ENCODE data around the gene FAM107B.
"Not testable (repeated sequence)": the region's sequence is repeated elsewhere in the genome, so short reads cannot be mapped to it uniquely, and the experiment has no call there.

DNA sequence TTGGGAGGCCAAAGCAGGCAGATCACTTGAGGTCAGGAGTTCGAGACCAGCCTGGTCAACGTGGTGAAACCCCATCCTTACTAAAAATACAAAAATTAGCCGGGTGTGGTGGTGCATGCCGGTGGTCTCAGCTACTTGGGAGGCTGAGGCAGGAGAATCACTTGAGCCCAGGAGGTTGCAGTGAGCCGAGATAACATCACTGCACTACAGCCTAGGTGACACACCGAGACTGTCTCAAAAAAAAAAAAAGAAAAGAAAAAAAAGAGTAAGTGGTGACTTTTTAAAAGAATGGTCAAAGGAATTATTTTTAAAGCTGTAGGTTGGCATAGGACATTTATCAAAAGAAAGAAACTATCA lies 185.8 kb downstream of the FAM107B start:
- TF ChIP-seq, protein P1, sequence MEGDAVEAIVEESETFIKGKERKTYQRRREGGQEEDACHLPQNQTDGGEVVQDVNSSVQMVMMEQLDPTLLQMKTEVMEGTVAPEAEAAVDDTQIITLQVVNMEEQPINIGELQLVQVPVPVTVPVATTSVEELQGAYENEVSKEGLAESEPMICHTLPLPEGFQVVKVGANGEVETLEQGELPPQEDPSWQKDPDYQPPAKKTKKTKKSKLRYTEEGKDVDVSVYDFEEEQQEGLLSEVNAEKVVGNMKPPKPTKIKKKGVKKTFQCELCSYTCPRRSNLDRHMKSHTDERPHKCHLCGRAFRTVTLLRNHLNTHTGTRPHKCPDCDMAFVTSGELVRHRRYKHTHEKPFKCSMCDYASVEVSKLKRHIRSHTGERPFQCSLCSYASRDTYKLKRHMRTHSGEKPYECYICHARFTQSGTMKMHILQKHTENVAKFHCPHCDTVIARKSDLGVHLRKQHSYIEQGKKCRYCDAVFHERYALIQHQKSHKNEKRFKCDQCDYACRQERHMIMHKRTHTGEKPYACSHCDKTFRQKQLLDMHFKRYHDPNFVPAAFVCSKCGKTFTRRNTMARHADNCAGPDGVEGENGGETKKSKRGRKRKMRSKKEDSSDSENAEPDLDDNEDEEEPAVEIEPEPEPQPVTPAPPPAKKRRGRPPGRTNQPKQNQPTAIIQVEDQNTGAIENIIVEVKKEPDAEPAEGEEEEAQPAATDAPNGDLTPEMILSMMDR (IDR thresholded peaks at IDR 0.05), result not testable (repeated sequence)
- TF ChIP-seq POLR2A (IDR thresholded peaks at IDR 0.05), result not testable (repeated sequence)

Data from suprapubic skin (tissue), 3 donors.